GM12878 (cell line): Measurements from ENCODE around the gene MYOZ2.

ENCODE experiments used
- EZH2 ChIP-seq: IDR thresholded peaks from 2 replicates; pipeline ENCODE4 v1.6.1; 2012; ENCODE audit warnings: low read depth, mild to moderate bottlenecking, control low read depth, inconsistent platforms, low read length, borderline replicate concordance; ENCODE audit not compliant: control insufficient read depth
- FOXM1 ChIP-seq: IDR thresholded peaks from 2 replicates; pipeline ENCODE4 v1.6.1; 2012; ENCODE audit warnings: low read depth, mild to moderate bottlenecking, inconsistent platforms, low read length, moderate library complexity
- IKZF1 ChIP-seq: fragments of 450-650 bp; conservative IDR thresholded peaks from 2 replicates; pipeline ENCODE4 v1.6.1; 2017; ENCODE audit warnings: antibody characterized with exemption, mild to moderate bottlenecking
- IRF4 ChIP-seq: IDR thresholded peaks from 2 replicates; pipeline ENCODE4 v1.6.1; 2011; ENCODE audit warnings: low read depth, low read length
- JUNB ChIP-seq: IDR thresholded peaks from 2 replicates; pipeline ENCODE4 v1.6.1; 2016; ENCODE audit warnings: antibody characterized with exemption, mild to moderate bottlenecking
- KAT2A ChIP-seq: conservative IDR thresholded peaks from 2 replicates; pipeline ENCODE4 v1.6.1; 2011; ENCODE audit warnings: low read depth, low read length; ENCODE audit not compliant: control insufficient read depth
- POLR2A ChIP-seq: IDR thresholded peaks from 2 replicates; pipeline ENCODE4 v1.6.1; 2011; ENCODE audit warnings: low read depth, mild to moderate bottlenecking, low read length
- POLR2AphosphoS5 ChIP-seq: IDR thresholded peaks from 2 replicates; pipeline ENCODE4 v1.6.1; 2011; ENCODE audit warnings: mild to moderate bottlenecking, low read length, inconsistent platforms
- SP1 ChIP-seq: IDR thresholded peaks from one replicate; pipeline ENCODE4 v1.6.1; 2011; ENCODE audit warnings: low read depth, low read length
- ZNF24 ChIP-seq: fragments of 450-650 bp; IDR thresholded peaks from 2 replicates; pipeline ENCODE4 v1.6.1; 2017; ENCODE audit warnings: antibody characterized with exemption, mild to moderate bottlenecking
- ZZZ3 ChIP-seq: IDR thresholded peaks from 2 replicates; pipeline ENCODE4 v1.6.1; 2011; ENCODE audit warnings: low read depth; ENCODE audit not compliant: control insufficient read depth, insufficient read length
- TF ChIP-seq, protein P1 (sequence below), 3 experiments: IDR thresholded peaks in 2 of 3; conservative IDR thresholded peaks in 1 of 3; 2 replicates each; pipeline ENCODE4 v1.5.1; 2011; ENCODE audit warnings: low read depth in 3 of 3, low read length in 3 of 3, mild to moderate bottlenecking in 3 of 3, control low read depth in 2 of 3, moderate library complexity in 2 of 3, inconsistent platforms in 1 of 3, mixed read lengths in 1 of 3; ENCODE audit not compliant: control insufficient read depth in 2 of 3, insufficient read depth in 1 of 3; ENCODE audit errors: extremely low read depth in 1 of 3
- TF ChIP-seq, protein P2 (sequence below): IDR thresholded peaks from 2 replicates; pipeline ENCODE4 v1.6.1; 2012; ENCODE audit warnings: mild to moderate bottlenecking, low read depth, low read length
- TF ChIP-seq, protein P3 (sequence below): fragments of 450-650 bp; formaldehyde crosslinking; IDR thresholded peaks from 2 replicates; pipeline ENCODE4 v1.5.0; 2022; ENCODE audit warnings: mild to moderate bottlenecking, missing genetic modification characterization

DNA sequence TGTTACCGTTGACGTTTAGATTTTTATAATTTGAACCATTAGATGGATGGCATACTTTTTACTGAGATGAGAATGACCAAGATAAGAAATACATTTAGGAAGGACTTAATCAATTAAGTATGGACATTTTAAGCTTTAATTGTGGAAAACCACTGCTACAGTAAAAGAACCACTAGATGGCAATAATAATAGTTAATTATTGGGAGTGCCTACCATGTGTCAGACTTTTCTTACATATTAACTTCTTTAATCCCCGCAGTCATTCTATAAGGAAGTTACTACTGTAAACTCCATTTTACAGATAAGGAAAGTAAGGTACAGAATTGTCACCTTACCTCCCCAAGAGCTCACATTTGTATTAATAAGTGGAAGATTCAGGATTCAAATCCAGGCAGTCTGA is 48.5 kb upstream of the MYOZ2 start:
- TF ChIP-seq IKZF1, result no peak
- TF ChIP-seq JUNB, result no peak
- no peak for TF ChIP-seq IRF4
- no peak for TF ChIP-seq ZZZ3
- TF ChIP-seq, protein P1, sequence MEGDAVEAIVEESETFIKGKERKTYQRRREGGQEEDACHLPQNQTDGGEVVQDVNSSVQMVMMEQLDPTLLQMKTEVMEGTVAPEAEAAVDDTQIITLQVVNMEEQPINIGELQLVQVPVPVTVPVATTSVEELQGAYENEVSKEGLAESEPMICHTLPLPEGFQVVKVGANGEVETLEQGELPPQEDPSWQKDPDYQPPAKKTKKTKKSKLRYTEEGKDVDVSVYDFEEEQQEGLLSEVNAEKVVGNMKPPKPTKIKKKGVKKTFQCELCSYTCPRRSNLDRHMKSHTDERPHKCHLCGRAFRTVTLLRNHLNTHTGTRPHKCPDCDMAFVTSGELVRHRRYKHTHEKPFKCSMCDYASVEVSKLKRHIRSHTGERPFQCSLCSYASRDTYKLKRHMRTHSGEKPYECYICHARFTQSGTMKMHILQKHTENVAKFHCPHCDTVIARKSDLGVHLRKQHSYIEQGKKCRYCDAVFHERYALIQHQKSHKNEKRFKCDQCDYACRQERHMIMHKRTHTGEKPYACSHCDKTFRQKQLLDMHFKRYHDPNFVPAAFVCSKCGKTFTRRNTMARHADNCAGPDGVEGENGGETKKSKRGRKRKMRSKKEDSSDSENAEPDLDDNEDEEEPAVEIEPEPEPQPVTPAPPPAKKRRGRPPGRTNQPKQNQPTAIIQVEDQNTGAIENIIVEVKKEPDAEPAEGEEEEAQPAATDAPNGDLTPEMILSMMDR (IDR thresholded peaks at IDR 0.05 in 2 of 3, conservative IDR thresholded peaks at IDR 0.05 in 1 of 3; ENCODE audit: control insufficient read depth in 2 of 3, extremely low read depth in 1 of 3, insufficient read depth in 1 of 3, low read depth in 3 of 3, low read length in 3 of 3), result no peak
- no peak for TF ChIP-seq POLR2A
- TF ChIP-seq, protein P2, sequence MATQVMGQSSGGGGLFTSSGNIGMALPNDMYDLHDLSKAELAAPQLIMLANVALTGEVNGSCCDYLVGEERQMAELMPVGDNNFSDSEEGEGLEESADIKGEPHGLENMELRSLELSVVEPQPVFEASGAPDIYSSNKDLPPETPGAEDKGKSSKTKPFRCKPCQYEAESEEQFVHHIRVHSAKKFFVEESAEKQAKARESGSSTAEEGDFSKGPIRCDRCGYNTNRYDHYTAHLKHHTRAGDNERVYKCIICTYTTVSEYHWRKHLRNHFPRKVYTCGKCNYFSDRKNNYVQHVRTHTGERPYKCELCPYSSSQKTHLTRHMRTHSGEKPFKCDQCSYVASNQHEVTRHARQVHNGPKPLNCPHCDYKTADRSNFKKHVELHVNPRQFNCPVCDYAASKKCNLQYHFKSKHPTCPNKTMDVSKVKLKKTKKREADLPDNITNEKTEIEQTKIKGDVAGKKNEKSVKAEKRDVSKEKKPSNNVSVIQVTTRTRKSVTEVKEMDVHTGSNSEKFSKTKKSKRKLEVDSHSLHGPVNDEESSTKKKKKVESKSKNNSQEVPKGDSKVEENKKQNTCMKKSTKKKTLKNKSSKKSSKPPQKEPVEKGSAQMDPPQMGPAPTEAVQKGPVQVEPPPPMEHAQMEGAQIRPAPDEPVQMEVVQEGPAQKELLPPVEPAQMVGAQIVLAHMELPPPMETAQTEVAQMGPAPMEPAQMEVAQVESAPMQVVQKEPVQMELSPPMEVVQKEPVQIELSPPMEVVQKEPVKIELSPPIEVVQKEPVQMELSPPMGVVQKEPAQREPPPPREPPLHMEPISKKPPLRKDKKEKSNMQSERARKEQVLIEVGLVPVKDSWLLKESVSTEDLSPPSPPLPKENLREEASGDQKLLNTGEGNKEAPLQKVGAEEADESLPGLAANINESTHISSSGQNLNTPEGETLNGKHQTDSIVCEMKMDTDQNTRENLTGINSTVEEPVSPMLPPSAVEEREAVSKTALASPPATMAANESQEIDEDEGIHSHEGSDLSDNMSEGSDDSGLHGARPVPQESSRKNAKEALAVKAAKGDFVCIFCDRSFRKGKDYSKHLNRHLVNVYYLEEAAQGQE, result no peak
- TF ChIP-seq POLR2AphosphoS5, result no peak
- no peak for TF ChIP-seq SP1
- TF ChIP-seq EZH2, result no peak
- TF ChIP-seq ZNF24, result no peak
- no peak for TF ChIP-seq KAT2A
- no peak for TF ChIP-seq FOXM1
- TF ChIP-seq, protein P3, sequence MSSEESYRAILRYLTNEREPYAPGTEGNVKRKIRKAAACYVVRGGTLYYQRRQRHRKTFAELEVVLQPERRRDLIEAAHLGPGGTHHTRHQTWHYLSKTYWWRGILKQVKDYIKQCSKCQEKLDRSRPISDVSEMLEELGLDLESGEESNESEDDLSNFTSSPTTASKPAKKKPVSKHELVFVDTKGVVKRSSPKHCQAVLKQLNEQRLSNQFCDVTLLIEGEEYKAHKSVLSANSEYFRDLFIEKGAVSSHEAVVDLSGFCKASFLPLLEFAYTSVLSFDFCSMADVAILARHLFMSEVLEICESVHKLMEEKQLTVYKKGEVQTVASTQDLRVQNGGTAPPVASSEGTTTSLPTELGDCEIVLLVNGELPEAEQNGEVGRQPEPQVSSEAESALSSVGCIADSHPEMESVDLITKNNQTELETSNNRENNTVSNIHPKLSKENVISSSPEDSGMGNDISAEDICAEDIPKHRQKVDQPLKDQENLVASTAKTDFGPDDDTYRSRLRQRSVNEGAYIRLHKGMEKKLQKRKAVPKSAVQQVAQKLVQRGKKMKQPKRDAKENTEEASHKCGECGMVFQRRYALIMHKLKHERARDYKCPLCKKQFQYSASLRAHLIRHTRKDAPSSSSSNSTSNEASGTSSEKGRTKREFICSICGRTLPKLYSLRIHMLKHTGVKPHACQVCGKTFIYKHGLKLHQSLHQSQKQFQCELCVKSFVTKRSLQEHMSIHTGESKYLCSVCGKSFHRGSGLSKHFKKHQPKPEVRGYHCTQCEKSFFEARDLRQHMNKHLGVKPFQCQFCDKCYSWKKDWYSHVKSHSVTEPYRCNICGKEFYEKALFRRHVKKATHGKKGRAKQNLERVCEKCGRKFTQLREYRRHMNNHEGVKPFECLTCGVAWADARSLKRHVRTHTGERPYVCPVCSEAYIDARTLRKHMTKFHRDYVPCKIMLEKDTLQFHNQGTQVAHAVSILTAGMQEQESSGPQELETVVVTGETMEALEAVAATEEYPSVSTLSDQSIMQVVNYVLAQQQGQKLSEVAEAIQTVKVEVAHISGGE (CRISPR knock-in tag), result no peak
